ENCODE results near the gene UQCRC1. TPM values are rescaled to one million over a fixed set of nuclear protein-coding genes. Genes with fewer than 3 reads are reported as not detected.

Gene UQCRC1
- total RNA-seq, 1 donor from 2014 or later, result 165 TPM

DNA sequence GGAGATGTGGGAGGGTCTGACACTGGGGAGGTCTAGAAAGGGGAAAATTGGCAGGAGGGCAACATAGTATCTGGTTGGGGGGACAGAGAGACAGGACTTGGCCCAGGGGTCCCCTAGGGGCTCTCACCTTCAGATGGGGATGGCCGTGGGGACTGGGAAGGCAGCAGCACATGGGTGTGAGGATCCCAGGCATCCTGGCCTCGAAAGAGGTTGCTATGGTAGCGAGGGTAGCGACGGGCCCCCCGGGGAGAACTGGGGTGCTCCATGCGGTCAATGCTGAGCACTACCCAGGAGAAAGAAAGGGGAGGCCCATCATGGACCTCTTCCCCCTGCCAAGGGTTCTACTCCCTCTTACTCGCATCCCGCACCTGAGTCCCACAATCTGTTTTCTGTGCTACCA, 38.3 kb upstream of the UQCRC1 start:
- no peak overlapping the region for H3K27ac Mint-ChIP-seq (ENCODE audit: unreplicated experiment)
- no peak for DNase-seq (ENCODE audit: low spot score)
- H3K36me3 Mint-ChIP-seq (ENCODE audit: low read depth, unreplicated experiment), result peaks cover 10% of the 10 kb centered on the region
- no peaks in the 10 kb centered on the region for H3K9me3 Mint-ChIP-seq (ENCODE audit: unreplicated experiment)
- H3K4me1 Mint-ChIP-seq (ENCODE audit: unreplicated experiment), result peaks cover 1% of the 10 kb centered on the region
- TF ChIP-seq, protein P1, sequence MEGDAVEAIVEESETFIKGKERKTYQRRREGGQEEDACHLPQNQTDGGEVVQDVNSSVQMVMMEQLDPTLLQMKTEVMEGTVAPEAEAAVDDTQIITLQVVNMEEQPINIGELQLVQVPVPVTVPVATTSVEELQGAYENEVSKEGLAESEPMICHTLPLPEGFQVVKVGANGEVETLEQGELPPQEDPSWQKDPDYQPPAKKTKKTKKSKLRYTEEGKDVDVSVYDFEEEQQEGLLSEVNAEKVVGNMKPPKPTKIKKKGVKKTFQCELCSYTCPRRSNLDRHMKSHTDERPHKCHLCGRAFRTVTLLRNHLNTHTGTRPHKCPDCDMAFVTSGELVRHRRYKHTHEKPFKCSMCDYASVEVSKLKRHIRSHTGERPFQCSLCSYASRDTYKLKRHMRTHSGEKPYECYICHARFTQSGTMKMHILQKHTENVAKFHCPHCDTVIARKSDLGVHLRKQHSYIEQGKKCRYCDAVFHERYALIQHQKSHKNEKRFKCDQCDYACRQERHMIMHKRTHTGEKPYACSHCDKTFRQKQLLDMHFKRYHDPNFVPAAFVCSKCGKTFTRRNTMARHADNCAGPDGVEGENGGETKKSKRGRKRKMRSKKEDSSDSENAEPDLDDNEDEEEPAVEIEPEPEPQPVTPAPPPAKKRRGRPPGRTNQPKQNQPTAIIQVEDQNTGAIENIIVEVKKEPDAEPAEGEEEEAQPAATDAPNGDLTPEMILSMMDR (IDR thresholded peaks at IDR 0.05; ENCODE audit: unreplicated experiment), result no peak
- H3K4me3 Mint-ChIP-seq (ENCODE audit: unreplicated experiment), result no peak overlapping the region
- peaks cover 12% of the 10 kb centered on the region for H3K27me3 Mint-ChIP-seq (ENCODE audit: unreplicated experiment)

DNA sequence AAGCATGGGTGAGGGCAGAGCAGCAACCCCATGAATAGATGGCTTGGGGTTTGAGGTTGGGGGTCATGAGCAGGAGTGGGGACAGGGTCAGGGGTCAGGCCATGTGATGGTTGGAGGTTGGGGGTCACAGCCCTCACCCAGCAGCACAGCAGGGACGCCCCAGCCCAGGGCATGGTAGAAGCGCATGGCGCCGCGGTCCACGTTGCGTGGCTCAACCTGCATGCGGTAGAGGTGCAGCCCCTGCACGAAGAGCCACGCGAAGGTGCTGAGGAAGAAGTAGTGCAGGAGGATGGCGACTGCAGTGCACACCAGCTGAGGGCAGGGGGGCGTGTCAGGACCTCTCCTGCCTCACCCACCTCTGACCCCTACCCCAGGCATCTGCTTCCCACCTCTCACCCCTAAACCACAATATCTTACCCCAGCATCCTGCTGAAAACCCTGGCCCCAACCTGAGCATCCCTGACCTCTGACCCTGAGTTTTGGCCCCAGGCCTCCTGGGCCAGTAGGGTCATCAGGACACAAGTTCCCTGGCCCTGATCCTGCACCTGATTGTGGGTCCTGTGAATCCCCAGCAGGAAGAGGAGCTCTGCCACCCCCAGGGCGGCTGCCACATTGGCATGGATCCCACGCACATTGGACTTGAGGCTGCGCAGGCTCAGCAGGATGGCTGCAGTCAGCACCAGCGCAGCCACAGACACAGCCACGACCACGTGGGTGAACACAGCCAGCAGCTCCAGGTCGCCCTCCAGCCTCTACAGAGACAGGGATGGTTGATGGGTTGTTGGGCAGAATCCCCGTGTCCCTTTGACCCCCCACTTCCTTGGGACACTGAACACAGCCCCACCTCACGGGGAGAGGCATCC, 35.7 kb upstream of the UQCRC1 start:
- TF ChIP-seq, protein P1 (IDR thresholded peaks at IDR 0.05; ENCODE audit: unreplicated experiment), result no peak
- Mint-ChIP-seq H3K9me3 (ENCODE audit: unreplicated experiment) (no peaks in the 10 kb centered on the region), H3K27ac (ENCODE audit: unreplicated experiment) (no peak overlapping the region), H3K27me3 (ENCODE audit: unreplicated experiment) (peaks cover 13% of the 10 kb centered on the region), H3K36me3 (ENCODE audit: low read depth, unreplicated experiment) (peaks cover 12% of the 10 kb centered on the region), H3K4me3 (ENCODE audit: unreplicated experiment) (no peak overlapping the region), H3K4me1 (ENCODE audit: unreplicated experiment) (no peaks in the 10 kb centered on the region)
- DNase-seq (ENCODE audit: low spot score), result no peak

DNA sequence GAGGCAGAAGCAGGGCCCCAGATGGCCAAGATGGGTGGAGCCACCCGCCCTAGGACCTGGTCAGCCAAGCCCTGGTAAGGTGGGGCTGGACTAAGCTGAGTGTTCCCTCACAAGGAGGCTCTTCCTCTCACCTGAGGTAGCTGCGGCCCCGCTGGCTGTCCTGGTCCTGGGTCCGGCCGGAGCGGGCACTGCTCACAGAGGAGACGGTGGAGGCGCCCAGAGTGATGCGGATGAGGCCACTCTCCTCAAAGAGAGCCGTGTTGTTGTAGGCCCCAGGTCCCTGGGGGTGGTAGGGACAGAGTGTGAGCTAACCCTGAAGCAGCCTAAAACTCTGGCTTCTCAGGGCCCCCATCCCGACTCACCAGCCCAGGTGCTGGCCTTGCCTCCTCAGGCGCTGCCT, 33.2 kb upstream of the UQCRC1 start:
- Mint-ChIP-seq H3K9me3 (ENCODE audit: unreplicated experiment) (no peaks in the 10 kb centered on the region), H3K4me3 (ENCODE audit: unreplicated experiment) (no peak overlapping the region), H3K27me3 (ENCODE audit: unreplicated experiment) (peaks cover 12% of the 10 kb centered on the region), H3K4me1 (ENCODE audit: unreplicated experiment) (peaks cover 8% of the 10 kb centered on the region), H3K36me3 (ENCODE audit: low read depth, unreplicated experiment) (peaks cover 11% of the 10 kb centered on the region), H3K27ac (ENCODE audit: unreplicated experiment) (no peak overlapping the region)
- TF ChIP-seq, protein P1 (IDR thresholded peaks at IDR 0.05; ENCODE audit: unreplicated experiment), result no peak
- DNase-seq (ENCODE audit: low spot score), result no peak

DNA sequence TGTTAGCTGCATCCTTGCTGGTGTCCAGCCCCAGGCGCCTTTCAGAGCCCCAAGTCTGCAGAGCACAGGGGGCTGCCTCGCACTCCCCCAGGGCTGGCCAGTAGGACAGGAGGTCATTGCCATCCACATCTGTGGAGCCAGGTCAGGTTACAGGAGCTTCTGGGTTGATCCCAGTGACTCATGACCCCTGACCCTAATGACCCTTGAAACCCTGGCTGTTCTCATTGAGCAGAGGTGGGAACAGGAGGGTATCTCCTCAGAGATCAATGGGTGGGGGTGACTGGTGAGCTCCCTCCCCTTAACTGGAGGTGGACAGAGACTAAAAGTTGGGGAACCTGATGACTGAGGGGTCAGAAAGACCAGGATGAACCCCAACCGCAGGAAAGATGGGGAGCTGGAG, 31.9 kb upstream of the UQCRC1 start:
- Mint-ChIP-seq H3K4me3 (ENCODE audit: unreplicated experiment) (no peak overlapping the region), H3K4me1 (ENCODE audit: unreplicated experiment) (peaks cover 18% of the 10 kb centered on the region), H3K9me3 (ENCODE audit: unreplicated experiment) (no peaks in the 10 kb centered on the region), H3K27ac (ENCODE audit: unreplicated experiment) (no peak overlapping the region), H3K27me3 (ENCODE audit: unreplicated experiment) (peaks cover 15% of the 10 kb centered on the region), H3K36me3 (ENCODE audit: low read depth, unreplicated experiment) (peaks cover 11% of the 10 kb centered on the region)
- no peak for DNase-seq (ENCODE audit: low spot score)
- TF ChIP-seq, protein P1 (IDR thresholded peaks at IDR 0.05; ENCODE audit: unreplicated experiment), result no peak

DNA sequence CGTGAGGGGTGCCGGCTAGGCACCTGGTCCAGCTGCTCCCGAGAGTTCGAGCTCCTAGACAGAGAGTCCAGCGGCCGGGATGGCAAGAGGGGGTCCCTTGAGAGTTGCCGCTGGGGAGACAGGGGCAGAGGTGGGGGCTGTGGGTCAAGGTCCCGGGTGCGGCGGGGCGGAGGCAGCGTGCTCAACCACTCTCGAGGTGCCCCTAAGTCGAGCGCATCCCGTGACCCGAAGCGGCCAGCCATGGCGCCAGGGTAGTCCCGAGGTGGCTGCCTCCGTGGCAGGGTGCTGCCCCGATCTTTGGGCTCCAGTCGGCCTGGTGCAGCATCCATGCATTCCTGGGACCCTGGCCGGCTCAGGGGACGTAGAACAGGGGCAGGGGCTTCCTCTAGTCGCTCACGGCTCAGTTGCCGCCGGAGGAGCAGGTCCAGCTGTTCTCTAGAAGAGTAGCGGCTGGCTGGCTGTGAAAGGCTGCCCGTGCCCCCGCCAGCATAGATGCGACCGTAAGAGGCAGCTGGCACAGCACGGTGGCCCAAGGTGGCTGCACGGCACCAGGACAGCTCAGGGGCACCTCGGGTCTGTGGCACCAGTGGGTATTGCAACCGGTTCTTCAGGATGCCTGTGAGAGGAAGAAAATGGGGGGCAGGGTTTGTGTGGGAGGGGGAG, 30.6 kb upstream of the UQCRC1 start:
- Mint-ChIP-seq H3K4me3 (ENCODE audit: unreplicated experiment) (no peak overlapping the region), H3K4me1 (ENCODE audit: unreplicated experiment) (peaks cover 23% of the 10 kb centered on the region), H3K9me3 (ENCODE audit: unreplicated experiment) (no peaks in the 10 kb centered on the region), H3K36me3 (ENCODE audit: low read depth, unreplicated experiment) (peaks cover 11% of the 10 kb centered on the region), H3K27ac (ENCODE audit: unreplicated experiment) (no peak overlapping the region), H3K27me3 (ENCODE audit: unreplicated experiment) (peaks cover 16% of the 10 kb centered on the region)
- TF ChIP-seq, protein P1 (IDR thresholded peaks at IDR 0.05; ENCODE audit: unreplicated experiment), result no peak
- DNase-seq (ENCODE audit: low spot score), result no peak

Measured in endothelial cell (in vitro differentiated cells).